Activated CD8-positive, alpha-beta memory T cell treated with anti-CD3 and anti-CD28 coated beads, Interleukin-2, amount 50 U/mL, for 24 hours (primary cell): Measurements from ENCODE around the gene TP73.

Experiments
- DNase-seq: peaks from one replicate; pipeline ENCODE4 v3.0.0-alpha.2; 2020; ENCODE audit errors: extremely low read depth

TP73 gene

GRCh38 chr1:3653286-3653618 is 936 bp downstream of the TP73 start:
- no peak for DNase-seq

DNA sequence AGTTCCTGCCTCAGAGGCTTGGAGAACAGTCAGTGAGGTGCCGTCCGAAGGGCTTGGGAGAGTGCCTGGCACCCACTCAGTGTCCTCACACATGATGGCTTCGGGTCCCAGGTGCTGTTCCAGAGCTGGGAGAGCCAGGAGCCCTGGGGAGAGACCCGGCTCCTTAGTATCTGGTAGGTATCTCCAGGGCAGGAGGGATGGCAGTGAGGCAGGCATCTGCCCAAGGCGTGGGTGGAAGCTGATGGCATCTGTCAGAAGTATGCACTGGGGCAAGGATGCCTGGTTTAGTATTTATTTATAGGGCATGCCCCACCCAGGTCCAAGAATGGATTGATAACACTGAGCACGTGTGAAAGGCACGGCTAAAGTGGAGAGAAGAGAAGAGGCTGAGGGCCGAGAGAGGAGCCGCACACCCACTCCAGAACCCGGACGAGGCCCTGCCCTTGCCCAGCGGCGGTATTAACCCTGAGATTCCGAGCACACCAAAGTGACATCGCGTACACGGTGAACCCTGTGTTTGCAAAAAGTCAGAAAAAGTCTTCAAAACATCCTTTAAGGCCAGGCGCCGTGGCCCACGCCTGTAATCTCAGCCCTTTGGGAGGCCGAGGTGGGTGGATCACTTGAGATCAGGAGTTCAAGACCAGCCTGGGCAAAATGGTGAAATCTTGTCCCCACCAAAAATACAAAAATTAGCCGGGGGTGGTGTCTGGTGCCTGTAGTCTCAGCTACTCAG is 2.4 kb downstream of the TP73 start:
- DNase-seq: no peak

- no peak for DNase-seq
Observed at GRCh38 chr1:3656450-3657095, 4.3 kb downstream of the TP73 start.

GRCh38 chr1:3657096-3657475 is 4.8 kb downstream of the TP73 start:
- no peak for DNase-seq

- DNase-seq: no peak
Observed at GRCh38 chr1:3657578-3658230, 5.4 kb downstream of the TP73 start.

- no peak for DNase-seq
Observed at GRCh38 chr1:3658231-3658615, 5.9 kb downstream of the TP73 start.

GRCh38 chr1:3659093-3659492 is 6.8 kb downstream of the TP73 start:
- DNase-seq: no peak

DNA sequence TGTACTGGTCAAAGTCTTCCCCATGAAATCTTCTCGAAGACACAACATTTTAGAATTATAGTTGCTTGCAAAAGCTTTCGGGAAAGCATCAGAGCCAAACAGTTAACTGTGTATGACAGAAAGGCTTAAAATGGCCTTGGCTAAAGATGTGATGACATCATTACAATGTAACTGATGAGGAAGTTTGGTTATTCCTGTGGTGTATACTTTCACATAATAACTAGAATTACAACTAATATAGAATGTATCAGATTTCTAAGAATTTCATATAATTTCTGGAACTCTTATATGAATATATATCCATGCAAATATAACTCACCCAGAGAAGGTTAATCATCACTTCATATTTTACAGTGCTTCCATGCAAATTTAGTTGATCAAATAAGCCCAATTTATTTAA is 8.4 kb downstream of the TP73 start:
- DNase-seq: no peak

DNA sequence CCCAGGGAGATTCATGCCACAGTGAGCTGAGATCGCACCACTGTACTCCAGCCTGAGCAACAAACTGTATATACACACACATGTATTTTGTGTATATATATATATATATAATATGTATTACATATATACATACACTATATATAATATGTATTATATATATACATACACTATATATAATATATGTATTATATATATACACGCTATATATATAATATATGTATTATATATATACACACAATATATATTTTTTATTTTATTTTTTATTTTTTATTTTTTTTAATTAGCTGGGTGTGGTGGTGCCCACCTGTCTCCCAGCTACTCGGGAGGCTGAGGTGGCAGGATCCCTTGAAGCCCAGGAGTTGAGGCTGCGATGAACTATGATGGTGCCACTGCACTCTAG is 9.3 kb downstream of the TP73 start:
- DNase-seq: no peak

DNA sequence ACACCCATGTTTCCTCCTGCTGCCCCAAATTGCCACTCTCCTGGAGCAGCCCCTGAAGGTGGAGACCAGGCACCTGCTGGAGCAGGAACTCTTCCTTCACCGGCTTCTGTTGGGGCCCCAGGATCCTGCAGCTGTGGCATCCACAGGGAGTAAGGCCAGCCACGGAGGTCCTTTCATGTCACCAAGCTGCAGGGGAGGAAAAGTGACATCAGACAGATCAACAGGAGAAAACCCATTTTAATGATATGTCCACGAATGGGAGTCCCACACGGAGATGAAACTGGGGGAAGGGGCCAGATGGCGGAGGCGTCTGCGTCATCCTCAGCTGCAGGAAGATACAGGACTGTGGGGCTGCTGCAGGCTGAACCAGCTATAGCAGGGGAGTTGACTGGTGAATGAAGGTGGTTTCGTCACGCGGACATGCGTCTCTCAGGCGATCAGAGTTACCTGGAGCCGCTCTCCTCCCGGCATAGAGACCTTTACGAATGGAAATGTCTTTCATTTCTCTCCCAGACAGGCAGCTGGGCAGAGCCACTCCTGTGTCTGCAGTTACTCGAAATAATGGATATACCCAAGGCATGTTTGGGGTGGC is 9.9 kb downstream of the TP73 start:
- DNase-seq: no peak

- DNase-seq: no peak
Observed at GRCh38 chr1:3663999-3664699, 11.8 kb downstream of the TP73 start.

- DNase-seq: no peak
Observed at GRCh38 chr1:3664700-3665375, 12.5 kb downstream of the TP73 start.

DNA sequence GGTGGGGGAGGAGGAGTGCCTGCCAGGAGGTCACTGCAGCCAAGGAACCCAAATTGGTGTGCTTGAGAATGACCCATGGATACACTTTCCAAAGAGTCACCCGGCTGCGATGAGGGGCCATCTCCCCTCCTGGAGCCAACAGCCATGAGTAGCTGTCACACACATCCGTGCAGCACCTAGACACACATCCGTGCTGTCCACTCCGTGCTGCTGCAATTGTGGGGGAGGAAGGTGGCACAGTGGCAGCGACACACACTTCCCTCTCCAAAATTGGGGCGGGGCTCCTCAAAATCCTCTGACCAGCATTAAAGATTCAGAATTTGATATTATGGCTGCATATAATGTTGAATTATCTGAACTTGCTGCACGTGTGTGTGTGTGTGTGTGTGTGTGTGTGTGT is 15.8 kb downstream of the TP73 start:
- DNase-seq: no peak

DNA sequence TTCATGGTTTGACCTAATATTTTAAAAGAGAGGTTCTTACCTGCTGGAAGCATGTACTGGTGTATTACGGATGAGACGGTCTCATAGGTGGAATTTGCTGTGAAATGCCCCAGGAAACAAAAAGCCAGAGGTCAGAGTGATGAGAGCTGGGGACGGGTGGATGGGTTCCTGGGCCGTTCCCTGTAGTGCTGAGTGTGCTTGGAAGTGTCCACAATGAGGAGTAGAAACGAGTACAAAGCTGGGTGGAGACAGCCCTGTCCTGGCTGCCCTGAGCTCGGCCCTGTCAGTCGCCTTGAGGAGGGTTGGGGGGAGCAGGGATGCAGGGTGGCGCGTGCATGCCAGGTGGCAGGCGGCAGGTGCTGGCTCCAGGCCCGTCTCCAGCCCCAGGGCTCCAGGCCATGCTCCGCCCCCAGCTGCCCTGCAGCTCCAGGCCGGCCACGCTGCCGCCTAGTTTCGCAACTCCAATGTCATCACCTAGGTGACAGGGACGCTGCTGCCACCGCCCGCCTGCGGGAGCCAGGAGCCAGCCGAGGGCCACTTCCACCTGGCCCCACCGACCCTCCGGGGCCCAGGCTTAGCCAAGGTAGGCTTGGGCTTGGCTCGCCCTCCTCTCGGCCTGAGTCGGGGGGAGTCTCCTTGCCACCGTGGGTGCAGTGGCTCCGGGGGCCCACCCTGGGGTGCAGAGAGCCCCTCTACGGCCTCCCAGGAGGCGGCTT is 16.4 kb downstream of the TP73 start:
- no peak for DNase-seq

- no peak for DNase-seq
Observed at GRCh38 chr1:3669421-3669821, 17.1 kb downstream of the TP73 start.

DNA sequence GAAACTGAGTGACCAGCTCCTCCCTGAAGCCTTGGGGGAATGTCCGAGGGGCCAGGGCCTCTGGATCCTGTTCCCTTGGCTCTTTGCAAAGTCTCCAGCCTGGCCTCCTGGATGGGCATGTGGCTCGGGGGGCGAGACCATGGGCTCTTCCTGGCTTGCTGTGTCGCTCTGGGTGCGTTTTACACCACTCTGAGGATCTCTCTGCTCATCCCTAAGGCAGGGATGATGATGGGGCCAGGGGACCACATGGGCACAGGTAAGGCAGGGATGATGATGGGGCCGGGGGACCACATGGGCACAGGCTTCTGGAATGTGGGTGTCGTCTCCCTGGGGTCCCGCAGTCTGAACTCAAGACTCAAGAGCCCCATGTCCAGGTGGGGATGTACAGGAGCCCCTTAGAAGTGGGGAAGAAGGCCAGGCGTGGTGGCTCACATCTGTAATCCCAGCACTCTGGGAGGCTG is 17.7 kb downstream of the TP73 start:
- DNase-seq: no peak

- no peak for DNase-seq
Observed at GRCh38 chr1:3670823-3671265, 18.5 kb downstream of the TP73 start.

GRCh38 chr1:3671371-3672180 is 19.3 kb downstream of the TP73 start:
- no peak for DNase-seq

DNA sequence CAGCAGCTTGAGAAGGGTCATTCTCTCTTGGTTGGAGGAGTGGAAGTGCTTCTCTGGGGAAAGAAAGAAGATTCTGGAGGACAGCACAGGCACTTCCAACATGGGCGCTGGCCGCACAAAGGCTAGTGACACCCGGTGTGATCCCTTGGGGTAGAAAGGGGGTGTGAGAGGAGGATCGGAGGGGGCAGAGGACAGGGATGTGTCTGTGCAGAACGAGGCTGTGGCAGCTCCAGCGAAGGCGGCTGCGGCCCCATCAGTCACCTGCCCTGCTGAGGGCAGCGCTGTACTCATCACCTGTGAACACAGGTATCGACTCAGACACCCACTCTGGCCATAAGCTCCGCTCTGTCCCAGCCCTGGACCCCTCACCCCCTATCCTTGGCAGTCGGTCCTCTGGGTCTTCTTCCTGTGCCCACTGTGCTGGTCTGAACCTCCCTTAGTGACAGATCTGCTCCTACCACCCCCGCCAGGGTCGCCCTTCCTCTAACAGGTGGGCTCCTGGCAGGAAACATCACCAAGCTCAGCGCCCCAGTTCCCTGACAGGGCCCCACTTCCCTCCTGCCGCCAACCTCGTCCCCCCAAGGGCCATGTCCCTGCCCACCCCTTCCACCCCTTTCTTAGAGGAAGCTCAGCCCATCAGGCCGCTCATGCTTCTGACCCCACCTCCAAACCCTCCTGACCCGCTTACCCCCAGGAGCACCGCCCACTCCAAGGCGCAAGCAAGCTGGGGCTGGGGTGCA is 20.1 kb downstream of the TP73 start:
- DNase-seq: no peak
